ENCODE measurements around the gene PIP5KL1.

GRCh38 chr9:127960410-127961154 lies 30.0 kb upstream of the PIP5KL1 start:
- no peak for TF ChIP-seq RARB (CRISPR knock-in tag; IDR thresholded peaks at IDR 0.05)
- no peak for TF ChIP-seq TSHZ2 (CRISPR knock-in tag; IDR thresholded peaks at IDR 0.05)
- TF ChIP-seq PATZ1 (CRISPR knock-in tag; IDR thresholded peaks at IDR 0.05; ENCODE audit: borderline replicate concordance): no peak
- TF ChIP-seq ZFP3 (CRISPR knock-in tag; IDR thresholded peaks at IDR 0.05): no peak
- TF ChIP-seq CSRNP3 (CRISPR knock-in tag; IDR thresholded peaks at IDR 0.05): no peak
- TF ChIP-seq CSDC2 (CRISPR knock-in tag; IDR thresholded peaks at IDR 0.05): no peak
- no peak for TF ChIP-seq ZFP30 (CRISPR knock-in tag; IDR thresholded peaks at IDR 0.05)
- no peak for TF ChIP-seq CREB5 (CRISPR knock-in tag; IDR thresholded peaks at IDR 0.05; ENCODE audit: low read depth)
- TF ChIP-seq ISL1 (CRISPR knock-in tag; IDR thresholded peaks at IDR 0.05): no peak

Data from SK-N-SH treated with all-trans-retinoic acid at 6 μM for 48 hours (cell line).